ENCODE results near the gene CYP3A7.

GRCh38 chr7:99699946-99700345, 35.0 kb downstream of the CYP3A7 start:
- TF ChIP-seq POLR2A (IDR thresholded peaks at IDR 0.05) (no peak), POLR2AphosphoS5 (IDR thresholded peaks at IDR 0.05) (no peak)
- TF ChIP-seq, protein P1, sequence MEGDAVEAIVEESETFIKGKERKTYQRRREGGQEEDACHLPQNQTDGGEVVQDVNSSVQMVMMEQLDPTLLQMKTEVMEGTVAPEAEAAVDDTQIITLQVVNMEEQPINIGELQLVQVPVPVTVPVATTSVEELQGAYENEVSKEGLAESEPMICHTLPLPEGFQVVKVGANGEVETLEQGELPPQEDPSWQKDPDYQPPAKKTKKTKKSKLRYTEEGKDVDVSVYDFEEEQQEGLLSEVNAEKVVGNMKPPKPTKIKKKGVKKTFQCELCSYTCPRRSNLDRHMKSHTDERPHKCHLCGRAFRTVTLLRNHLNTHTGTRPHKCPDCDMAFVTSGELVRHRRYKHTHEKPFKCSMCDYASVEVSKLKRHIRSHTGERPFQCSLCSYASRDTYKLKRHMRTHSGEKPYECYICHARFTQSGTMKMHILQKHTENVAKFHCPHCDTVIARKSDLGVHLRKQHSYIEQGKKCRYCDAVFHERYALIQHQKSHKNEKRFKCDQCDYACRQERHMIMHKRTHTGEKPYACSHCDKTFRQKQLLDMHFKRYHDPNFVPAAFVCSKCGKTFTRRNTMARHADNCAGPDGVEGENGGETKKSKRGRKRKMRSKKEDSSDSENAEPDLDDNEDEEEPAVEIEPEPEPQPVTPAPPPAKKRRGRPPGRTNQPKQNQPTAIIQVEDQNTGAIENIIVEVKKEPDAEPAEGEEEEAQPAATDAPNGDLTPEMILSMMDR (IDR thresholded peaks at IDR 0.05): no peak

Measured in prostate gland (tissue), 2 donors.